Large intestine (tissue), 3 donors: ENCODE measurements around the gene ACSF3. TPM values are rescaled to one million over a fixed set of nuclear protein-coding genes. Genes with fewer than 3 reads are reported as not detected.

ENCODE experiments used
- DNase-seq, 2 donors: peaks; one replicate each; pipeline versions ENCODE4 v3.0.0 to v3.0.0-alpha.2; 2013
- H3K27ac ChIP-seq: one replicate; pipeline ENCODE4 v1.5.1; 2013; ENCODE audit warnings: low read length
- H3K27me3 ChIP-seq: 2 replicates; pipeline ENCODE4 v1.6.1; 2013; ENCODE audit warnings: low read length; ENCODE audit not compliant: control insufficient read depth, insufficient read depth
- H3K36me3 ChIP-seq: 2 replicates; pipeline ENCODE4 v1.6.1; 2013; ENCODE audit warnings: low read length; ENCODE audit not compliant: control insufficient read depth, insufficient read depth
- H3K4me1 ChIP-seq: one replicate; pipeline ENCODE4 v1.6.1; 2013; ENCODE audit warnings: low read length; ENCODE audit not compliant: control insufficient read depth, insufficient read depth
- H3K4me3 ChIP-seq: one replicate; pipeline ENCODE4 v1.5.1; 2013; ENCODE audit warnings: low read length
- H3K9me3 ChIP-seq: one replicate; pipeline ENCODE4 v1.6.1; 2013; ENCODE audit warnings: mild to moderate bottlenecking, low read depth, low read length, moderate library complexity; ENCODE audit not compliant: control insufficient read depth
- WGBS: methylation state at CpG from one replicate; pipeline ENCODE4 v1.1.5; 2013; ENCODE audit warnings: low lambda C conversion rate; ENCODE audit not compliant: insufficient coverage; 5-methylcytosine and 5-hydroxymethylcytosine counted together
- polyA plus RNA-seq: library from polyadenylated mRNA; unstranded; fragments of 120-200 nt; gene quantifications from one replicate; pipeline ENCODE4 v1.2.1, GENCODE V29; 2013

ACSF3 gene
- polyA plus RNA-seq, 1 donor: 30.8 TPM

DNA sequence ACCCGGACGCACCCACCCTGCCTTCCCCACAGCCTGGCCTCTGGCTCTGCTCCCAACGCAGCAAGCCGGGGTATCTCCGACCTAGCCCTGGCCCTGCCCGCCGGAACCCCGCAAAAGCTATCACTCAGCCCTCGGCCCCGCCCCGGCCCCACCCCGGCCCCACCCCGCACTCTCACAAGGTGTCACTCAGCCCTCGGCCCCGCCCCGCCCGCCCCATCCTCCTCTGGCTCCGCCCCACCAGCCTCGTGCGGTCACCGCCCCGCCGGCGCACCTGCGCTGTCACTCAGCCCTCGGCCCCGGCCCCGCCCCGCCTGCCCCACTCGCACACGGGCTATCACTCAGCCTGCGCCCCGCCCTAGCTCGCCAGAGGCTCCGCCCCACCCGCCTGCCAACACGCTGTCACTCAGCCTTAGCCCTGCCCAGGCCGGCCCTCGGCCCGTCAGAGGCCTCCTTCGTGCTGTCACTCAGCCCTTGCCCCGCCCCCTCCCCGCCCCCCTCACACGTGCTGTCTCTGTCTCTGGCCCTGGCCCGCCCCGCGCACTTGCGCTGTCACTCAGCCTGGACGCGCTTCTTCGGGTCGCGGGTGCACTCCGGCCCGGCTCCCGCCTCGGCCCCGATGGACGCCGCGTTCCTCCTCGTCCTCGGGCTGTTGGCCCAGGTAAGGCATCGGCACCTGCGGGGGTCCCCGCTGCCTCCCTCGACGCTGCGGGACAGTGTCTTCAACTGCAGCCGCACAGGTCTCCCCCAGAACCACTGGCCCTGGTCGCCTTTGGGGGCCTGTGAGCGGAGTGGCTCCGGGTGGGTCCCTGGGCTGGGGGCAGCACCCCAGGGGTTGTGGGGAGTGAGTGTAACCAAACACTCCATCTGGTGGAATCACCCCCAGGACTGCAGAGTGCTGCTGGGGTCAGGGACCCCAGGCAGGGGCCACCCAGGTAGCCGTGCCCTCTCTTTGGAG is 77.8 kb downstream of the ACSF3 start, which contains the start of gene CDH15:
Gene CDH15 (plus strand): TSS at position 533 of the 955 bp plus-strand sequence. CDS start 84 bp downstream, at position 617.
- no peaks in the 10 kb centered on the region for H3K36me3 ChIP-seq
- peaks cover 3% of the 10 kb centered on the region for H3K9me3 ChIP-seq
- DNase-seq: peak; percentile 96 to 97
- H3K27me3 ChIP-seq: peaks cover 48% of the 10 kb centered on the region
- peak within 1 kb of the TSS; percentile 13 for H3K4me3 ChIP-seq
- no CpG with 5 or more reads among the region's 74 CpGs for WGBS
- H3K27ac ChIP-seq: no peak within 1 kb of the TSS
- H3K4me1 ChIP-seq: peaks cover 24% of the 10 kb centered on the region

- peaks cover 22% of the 10 kb centered on the region for H3K4me1 ChIP-seq
- no CpG with 5 or more reads among the region's 11 CpGs for WGBS
- peaks cover 48% of the 10 kb centered on the region for H3K27me3 ChIP-seq
- H3K4me3 ChIP-seq: no peak overlapping the region
- H3K9me3 ChIP-seq: peaks cover 3% of the 10 kb centered on the region
- H3K36me3 ChIP-seq: no peaks in the 10 kb centered on the region
- no peak for DNase-seq
- H3K27ac ChIP-seq: no peak overlapping the region
Measured at GRCh38 chr16:89172171-89172527, 78.5 kb downstream of the ACSF3 start.

DNA sequence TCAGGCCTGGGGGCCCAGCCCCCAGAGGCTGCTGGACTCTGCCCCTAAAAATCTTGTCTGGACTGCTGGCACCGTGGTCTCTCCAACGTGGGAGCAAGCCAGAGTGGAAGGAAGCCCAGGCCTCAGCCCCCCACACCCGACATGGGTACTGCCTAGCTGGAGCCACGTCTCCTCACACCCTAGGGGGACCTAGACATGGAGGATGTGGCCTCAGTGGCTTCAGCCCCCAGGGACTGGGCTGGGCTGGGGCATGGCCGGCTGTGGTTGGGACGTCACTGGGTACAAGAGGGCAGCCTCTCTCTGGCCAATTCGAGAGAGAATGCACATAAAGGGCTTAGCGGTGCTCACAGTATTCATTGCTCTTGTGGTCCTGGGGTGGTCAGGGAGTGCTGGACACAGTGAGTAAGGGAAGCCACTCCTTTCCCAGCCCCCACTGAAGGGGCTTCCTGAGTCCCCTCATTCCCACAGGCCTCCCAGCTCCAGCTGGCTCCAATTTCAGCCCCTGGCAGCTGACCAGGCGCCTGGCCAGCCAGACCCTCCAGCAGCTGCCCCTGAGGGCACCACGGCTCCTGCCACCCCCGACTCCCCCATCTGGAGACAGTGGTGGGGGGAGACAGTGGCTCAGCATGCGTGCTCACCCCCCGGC is 79.0 kb downstream of the ACSF3 start:
- Histone ChIP-seq H3K36me3 (no peaks in the 10 kb centered on the region), H3K27me3 (peaks cover 48% of the 10 kb centered on the region), H3K4me3 (no peak overlapping the region), H3K9me3 (peaks cover 3% of the 10 kb centered on the region), H3K27ac (no peak overlapping the region), H3K4me1 (peaks cover 20% of the 10 kb centered on the region)
- DNase-seq: no peak
- no CpG with 5 or more reads among the region's 13 CpGs for WGBS

GRCh38 chr16:89173174-89173921 is 79.7 kb downstream of the ACSF3 start:
- no CpG with 5 or more reads among the region's 11 CpGs for WGBS
- H3K4me3 ChIP-seq: no peak overlapping the region
- no peak overlapping the region for H3K27ac ChIP-seq
- H3K9me3 ChIP-seq: peaks cover 3% of the 10 kb centered on the region
- H3K27me3 ChIP-seq: peaks cover 45% of the 10 kb centered on the region
- no peaks in the 10 kb centered on the region for H3K36me3 ChIP-seq
- no peak for DNase-seq
- peaks cover 20% of the 10 kb centered on the region for H3K4me1 ChIP-seq

DNA sequence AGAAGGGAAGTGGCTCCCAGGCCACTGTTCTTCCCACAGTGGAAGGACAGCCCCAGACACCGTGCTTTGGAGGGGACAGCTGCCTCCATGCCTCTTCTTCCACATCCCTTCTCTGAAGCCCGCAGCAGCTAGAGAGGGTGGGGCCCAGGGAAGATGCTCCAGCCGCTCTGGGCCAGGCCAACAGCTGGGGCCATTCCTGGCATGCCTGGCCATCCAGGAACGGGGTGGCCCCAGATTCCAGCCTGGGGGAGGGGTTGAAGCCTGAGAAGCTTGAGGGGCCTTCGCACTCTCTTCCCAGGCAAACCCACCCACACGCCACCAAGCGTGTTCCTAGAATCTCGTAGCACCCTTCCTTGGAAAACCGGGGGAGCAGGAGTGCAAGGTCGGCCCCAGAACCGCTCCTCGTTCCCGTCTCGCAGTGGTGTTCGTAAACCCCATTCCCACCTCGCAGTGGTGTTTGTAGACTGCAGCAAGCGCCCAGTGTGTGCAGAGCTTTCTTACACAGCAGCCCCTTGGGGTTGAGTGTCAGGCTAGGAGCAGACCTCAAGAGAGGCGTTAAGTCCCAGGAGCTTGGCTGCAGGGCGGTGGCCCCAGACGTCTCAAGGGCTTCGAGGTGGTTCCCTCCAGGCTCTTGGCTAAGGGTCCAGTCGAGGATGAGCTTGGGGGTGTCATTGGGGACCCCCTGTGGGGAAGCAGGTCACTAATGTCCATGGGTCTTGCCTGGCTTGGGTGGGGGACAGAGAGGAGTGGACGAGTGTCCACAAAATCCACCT is 80.6 kb downstream of the ACSF3 start:
- WGBS: no CpG with 5 or more reads among the region's 23 CpGs
- Histone ChIP-seq H3K36me3 (no peaks in the 10 kb centered on the region), H3K27ac (no peak overlapping the region), H3K4me3 (no peak overlapping the region), H3K4me1 (peaks cover 20% of the 10 kb centered on the region), H3K9me3 (peaks cover 3% of the 10 kb centered on the region), H3K27me3 (peaks cover 43% of the 10 kb centered on the region)
- DNase-seq: no peak

- Histone ChIP-seq H3K4me3 (no peak overlapping the region), H3K36me3 (no peaks in the 10 kb centered on the region), H3K27me3 (peaks cover 37% of the 10 kb centered on the region), H3K27ac (no peak overlapping the region), H3K9me3 (peaks cover 3% of the 10 kb centered on the region), H3K4me1 (peaks cover 20% of the 10 kb centered on the region)
- DNase-seq: no peak
- no CpG with 5 or more reads among the region's 14 CpGs for WGBS
Measured at GRCh38 chr16:89174877-89175276, 81.2 kb downstream of the ACSF3 start.

DNA sequence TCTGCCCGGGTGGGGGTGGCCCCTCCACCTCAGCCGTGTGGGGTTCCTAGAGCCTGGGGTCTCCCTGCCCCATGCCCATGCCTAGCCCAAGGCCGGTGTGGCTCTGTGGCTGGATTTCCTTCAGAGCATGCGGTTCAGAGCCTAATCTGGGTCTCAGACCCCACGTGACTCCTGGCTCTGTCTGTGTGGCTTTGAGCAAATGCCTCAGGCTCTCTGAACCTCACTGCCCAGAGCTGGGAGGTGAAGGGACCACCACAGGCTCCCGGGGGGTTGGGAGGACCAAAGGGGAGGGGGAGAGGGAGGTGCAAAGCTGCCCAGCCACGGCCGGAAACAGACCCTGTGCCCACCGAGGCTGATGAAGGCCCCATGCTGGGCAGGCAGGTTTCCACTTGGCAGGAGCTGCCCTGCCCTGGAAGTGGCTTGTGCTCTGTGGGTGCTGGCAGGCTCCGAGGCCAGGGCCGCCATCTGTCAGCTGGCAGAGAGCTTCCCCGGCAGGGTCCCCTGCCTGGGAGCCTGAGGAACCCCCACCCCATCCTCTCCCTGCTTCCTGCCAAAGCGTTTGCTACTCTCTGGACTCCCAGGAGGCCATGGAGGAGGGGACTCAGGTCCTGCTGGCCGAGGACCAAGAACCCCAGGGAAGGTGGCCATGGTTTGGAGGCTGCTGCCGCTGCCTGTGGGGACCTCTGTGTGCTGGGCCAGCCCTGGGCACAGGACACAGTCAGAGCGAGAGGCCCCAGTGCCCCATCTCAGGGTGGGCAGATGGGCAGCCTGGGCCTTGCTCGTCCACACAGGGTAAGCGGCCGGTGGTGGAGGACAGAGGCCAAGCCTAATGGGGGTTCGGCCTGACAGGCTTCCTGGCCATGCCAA is 81.9 kb downstream of the ACSF3 start:
- H3K27ac ChIP-seq: no peak overlapping the region
- H3K9me3 ChIP-seq: peaks cover 3% of the 10 kb centered on the region
- peaks cover 31% of the 10 kb centered on the region for H3K27me3 ChIP-seq
- no peak for DNase-seq
- no CpG with 5 or more reads among the region's 20 CpGs for WGBS
- no peaks in the 10 kb centered on the region for H3K36me3 ChIP-seq
- H3K4me3 ChIP-seq: no peak overlapping the region
- peaks cover 15% of the 10 kb centered on the region for H3K4me1 ChIP-seq

- Histone ChIP-seq H3K27me3 (peaks cover 28% of the 10 kb centered on the region), H3K9me3 (peaks cover 3% of the 10 kb centered on the region)
Measured at GRCh38 chr16:89176147-89176690, 82.6 kb downstream of the ACSF3 start.

GRCh38 chr16:89176717-89177116 is 83.1 kb downstream of the ACSF3 start:
- H3K4me1 ChIP-seq: peaks cover 8% of the 10 kb centered on the region
- no peaks in the 10 kb centered on the region for H3K36me3 ChIP-seq
- H3K9me3 ChIP-seq: peaks cover 3% of the 10 kb centered on the region
- DNase-seq: no peak
- WGBS: no CpG with 5 or more reads among the region's 9 CpGs
- H3K27me3 ChIP-seq: peaks cover 27% of the 10 kb centered on the region
- no peak overlapping the region for H3K27ac ChIP-seq
- H3K4me3 ChIP-seq: no peak overlapping the region

More at GRCh38 chr16:89176147-89176690, 82.6 kb downstream of the ACSF3 start:
- Histone ChIP-seq H3K27ac (no peak overlapping the region), H3K36me3 (no peaks in the 10 kb centered on the region), H3K4me1 (peaks cover 10% of the 10 kb centered on the region), H3K4me3 (no peak overlapping the region)
- DNase-seq: no peak
- WGBS: no CpG with 5 or more reads among the region's 27 CpGs
